HG03442 (cell line): Measurements from ENCODE around the gene SKI.
"Not testable (repeated sequence)": the region's sequence is repeated elsewhere in the genome, so short reads cannot be mapped to it uniquely, and the experiment has no call there.

ENCODE experiments used
- ATAC-seq: cut with Tn5 transposase; IDR thresholded peaks from one replicate; pipeline ENCODE4 v1.9.1; 2021; ENCODE audit warnings: mild to moderate bottlenecking, moderate library complexity; ENCODE audit not compliant: unreplicated experiment

The SKI gene

DNA sequence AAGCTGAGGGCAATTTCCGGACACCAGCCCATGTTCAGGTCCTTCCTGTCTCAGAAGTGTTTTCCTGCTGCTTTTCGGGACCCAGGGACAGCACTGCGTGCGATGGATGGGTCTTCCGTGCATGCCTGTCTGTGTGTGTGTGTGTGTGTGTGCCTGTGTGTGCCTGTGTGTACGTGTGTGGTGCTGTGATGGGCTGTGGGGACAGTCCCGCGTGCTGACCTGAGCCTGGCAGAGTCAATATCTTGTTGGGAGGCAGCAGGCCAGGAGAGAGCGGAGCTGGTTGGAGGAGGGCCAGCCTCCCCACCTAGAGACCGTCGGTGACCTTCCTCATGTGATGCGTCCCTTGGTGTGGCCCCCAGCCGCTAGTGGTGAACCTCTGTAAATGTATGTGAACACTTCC is 13.7 kb downstream of the SKI start:
- no peak for ATAC-seq

DNA sequence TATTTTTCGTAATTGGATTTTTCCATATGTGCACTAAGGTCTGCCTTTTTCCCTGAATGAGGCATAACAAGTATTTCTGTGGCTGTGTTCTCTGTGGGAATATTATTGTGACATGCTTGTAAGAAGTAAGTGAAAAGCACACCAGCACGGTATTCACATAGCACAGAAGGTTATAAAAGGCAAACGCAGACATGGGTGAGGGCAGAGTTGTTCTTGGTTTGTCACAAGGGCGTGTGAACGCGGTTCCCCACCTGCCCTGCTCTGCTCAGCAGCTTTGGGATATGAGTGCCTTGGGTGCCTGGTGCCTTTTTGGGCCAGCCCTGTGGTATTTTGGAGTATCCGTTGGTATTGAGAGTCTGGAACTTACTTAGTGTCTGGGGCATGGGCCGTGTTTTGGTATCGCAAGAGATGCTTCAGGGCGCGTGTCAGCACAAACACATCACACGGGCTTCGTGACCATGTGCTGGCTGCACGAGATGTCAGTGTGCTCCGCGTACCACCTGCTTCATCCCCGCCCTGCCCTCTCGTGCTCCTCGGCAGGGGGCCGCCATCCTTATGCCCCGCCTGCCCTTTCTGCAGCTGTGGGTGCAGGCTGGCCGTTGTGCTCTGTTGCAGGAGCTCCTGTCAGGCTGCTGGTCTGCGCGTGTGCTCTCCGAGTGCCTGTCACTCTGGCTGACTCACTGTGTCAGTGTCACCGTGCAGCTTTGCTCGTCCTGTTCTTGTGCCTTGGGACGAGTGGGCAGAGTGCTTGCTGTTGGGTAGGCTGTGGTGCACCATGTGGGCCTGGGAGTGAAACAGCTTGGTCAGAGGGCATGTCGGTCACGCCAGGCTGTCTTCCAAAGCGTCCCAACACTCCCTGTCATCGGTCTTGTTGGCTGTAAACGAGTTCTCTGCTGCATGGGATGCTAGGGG is 15.0 kb downstream of the SKI start:
- no peak for ATAC-seq

DNA sequence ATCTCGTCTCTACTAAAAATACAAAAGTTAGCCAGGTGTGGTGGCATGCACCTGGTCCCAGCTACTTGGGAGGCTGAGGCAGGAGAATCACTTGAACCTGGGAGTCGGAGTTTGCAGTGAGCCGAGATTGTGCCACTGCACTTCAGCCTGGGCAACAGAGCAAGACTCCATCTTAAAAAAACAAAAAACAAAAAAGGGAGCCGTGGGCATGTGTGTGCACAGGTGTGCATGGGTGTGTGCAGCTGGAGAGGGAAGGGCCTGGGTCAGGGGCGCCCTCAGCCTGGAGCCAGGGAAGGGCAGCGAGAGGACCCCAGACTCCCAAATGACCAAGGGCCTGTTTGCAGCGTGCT is 18.9 kb downstream of the SKI start:
- not testable (repeated sequence) for ATAC-seq

DNA sequence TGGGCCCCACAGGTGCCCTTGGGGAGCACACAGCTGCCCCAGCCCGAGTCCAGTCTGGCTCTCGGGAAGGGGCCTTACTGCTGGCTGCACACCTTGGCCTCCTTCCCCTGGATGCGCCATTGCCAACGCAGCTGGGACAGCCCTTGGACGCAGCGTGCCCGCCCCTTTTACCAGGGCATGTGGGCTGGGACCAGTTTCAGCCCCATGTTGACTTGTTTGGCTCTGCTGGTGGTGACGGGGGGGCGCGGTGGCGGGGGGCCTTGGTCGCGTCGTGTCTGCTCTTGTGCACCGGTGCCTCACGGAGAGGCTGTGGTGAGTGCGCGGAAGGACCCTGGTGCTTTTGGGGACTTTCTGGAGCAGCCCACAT is 19.6 kb downstream of the SKI start:
- no peak for ATAC-seq

DNA sequence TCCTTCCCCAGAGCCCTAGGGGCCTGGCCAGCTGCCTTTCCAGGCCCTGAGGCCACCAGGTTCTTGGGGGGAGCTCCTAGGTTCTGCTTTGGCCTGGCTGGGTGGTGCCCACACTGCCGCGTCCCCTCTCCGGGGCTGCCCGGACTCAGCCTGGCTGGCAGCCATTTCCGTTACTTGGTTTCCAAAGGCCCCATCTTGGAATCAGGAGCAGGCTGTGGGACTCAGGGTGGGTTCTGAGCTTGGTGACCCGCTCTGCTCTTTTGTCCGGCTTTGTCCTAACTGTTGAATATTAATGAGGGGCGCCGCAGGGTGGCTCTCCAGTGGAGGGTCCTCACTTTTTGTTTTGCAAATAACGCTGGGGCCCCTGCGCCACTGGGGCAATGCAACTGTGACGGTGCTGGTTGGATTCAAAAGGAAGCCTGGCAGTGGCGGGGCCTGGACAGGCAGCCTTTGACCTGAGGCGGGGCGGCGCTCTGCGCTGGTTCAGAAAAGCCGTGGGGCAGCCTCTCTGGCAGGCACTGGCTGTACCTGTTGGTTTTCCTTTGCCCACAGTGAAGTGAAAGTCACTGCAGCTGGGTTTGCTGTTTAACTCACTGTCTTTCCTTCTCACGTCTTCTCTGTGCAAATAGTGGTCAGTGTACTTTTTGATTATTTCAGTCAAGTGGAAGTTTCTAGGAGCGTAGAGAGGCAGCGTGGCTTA is 20.2 kb downstream of the SKI start:
- ATAC-seq: no peak

DNA sequence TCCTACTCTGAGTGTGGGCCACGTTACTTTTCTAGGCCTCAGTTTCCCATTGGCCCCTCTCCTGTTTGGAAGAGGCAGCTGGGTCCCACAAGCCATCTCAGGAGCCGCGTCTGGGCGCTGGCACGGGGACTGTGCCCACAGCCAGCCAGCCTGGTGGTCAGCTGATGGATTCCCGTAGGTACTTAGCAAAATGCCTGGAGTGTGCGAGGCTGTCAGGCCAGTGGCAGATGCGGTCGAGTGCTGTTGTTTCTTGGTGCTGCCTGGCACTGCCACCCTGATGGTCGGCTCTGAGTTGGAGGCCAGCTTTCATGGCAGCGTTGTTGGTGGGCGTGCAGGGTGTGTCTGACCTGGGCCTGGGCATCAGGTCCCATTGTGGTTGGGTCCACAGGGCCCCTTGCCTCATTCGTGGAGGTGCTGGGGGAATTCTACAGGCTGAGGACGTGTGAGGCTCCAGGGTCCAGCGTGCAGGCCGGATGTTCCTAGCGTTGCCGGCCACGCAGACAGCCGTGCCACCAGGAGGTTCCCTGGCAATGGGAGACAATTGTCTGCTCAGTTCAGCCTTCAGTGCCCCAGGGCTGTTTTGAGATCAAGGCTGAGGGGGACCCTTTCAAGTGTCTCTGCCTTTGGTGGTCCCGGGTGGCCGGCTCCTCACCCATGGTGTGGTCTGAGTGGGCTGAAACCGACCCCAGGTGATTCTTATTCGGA is 20.9 kb downstream of the SKI start:
- ATAC-seq: no peak

DNA sequence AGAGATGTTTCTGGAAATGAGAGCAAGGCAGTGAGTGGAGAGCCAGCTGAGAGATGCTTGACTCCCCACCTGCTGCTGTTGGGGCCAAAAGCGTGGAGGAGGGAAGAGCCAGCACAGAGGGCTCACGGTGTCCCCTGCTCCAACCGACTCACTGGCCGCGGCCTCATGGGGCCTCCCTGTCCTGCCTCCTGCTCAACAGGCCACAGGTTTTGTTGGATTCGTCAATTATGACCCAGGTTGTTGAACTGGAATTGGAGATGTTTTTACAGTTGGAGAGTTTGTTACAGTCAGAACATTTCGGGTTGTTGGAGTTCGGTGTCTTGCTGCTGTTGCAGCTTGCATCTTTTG is 21.4 kb downstream of the SKI start:
- ATAC-seq: no peak

DNA sequence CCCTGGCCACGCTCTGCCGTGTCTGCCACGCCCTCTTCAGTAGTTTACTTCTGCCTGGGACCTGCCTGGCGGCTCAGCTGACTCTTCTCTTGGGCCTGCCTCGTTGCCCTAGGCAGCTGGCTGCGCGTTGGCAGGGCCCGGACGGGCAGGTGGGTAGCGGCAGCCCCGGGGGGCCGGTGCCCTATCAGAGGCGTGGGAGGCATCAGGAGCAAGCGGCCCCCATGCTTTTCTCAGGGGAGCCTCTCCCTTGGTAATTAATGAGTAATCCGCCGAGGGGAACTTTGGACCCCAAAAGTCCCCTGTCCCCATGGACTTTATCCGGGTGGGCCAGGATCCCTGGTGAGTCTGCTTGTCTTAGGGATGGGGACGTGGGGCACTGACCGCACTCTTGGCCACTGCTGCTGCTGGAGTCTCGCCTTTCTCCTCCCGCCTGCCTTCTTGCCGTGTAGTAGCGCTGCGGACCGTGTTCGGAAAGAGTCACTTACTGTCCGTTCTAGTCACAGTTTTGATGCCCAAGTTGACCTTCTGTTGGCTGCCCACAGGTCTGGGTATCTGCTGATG is 22.7 kb downstream of the SKI start:
- ATAC-seq: no peak

DNA sequence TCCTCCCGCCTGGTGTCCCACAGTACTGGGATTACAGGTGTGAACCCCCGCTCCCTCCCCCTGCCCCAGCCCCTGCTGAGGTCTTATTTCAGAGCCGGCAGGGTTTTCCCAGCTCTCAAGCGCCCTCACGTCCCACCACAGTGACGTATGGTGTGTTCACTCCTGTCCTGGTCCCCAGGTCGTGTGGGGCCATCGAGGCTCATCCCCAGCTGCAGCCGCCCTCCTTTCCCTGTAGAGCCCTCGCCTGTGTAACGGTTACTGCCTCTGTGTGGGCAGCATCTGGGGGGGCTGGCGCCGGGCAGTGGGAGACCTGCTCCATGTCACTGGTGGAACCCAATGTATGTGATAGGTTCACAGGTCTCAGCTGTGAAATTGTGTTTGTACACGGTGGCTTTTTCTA is 23.2 kb downstream of the SKI start:
- no peak for ATAC-seq

DNA sequence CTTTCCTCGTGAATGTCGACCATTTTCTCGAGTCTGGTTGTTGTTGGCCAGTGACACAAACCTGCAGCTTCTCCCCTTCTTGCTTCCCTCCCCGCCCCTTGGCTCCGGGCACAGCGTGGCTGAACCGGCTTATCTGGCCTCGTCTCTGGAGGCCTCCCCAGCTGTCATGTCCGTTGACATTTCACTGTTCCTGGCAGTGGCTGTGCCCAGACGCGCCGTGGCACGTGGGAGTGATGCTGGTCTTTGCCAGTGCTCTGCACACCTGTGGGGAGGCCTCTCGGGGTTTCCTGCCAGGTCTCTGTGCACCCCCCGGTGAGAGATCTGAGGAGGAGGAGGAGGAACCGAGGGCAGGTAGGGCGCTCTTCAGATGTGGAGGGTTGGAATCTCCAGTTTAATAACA is 23.7 kb downstream of the SKI start:
- ATAC-seq: no peak

DNA sequence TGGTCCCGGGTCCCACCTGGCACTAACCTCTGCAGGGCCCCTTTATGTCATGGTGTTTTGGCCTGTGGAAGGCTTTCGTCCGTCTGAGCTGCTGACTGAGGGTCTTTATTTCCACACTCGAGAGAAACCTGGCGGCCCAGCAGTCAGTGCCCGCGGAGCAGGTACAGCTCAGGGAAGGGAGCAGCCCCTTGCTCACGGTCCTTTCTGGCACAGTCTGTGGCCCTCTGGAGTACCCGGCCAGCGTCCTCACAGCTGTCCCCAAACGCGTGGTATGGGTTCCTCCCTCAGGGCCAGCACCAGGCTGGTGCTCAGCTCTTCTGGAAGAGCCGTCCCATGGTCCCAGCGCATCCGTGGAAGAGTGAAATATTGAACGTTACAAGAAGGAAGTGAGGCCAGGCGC is 24.3 kb downstream of the SKI start:
- no peak for ATAC-seq

DNA sequence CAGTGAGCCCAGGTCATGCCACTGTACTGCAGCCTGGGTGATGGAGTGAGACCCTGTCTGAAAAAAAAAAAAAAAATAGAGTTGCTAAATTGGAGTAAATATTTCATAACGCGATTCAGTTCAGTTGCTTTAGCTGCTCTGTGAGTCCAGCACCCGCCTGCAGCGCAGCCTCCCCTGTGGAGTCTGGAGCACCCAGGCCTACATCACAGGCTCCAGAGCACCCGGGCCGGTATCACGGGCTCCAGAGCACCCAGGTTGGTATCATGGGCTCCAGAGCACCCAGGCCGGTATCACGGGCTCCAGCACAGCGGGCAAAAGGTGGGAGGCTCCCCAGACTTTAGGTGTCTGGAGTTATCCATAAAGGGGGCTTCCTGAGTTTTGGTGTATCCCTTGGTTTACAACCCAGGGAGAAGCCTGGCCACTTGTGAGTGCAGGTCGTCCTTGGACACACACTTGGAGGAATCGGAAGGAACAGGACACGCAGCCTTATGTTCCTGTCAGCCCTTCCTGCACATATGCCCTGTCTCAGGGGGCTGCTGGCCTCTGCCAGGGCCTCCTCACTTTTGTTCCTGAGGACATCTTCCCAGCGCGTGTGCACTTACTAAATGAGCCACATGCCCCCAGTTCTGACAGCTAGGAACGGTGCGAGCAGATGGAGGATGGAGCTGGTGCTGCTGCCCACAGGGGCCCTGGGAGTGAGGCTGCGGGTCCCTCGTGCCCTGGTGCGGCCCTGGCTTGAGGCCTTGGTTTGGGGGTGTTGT is 25.1 kb downstream of the SKI start:
- no peak for ATAC-seq

DNA sequence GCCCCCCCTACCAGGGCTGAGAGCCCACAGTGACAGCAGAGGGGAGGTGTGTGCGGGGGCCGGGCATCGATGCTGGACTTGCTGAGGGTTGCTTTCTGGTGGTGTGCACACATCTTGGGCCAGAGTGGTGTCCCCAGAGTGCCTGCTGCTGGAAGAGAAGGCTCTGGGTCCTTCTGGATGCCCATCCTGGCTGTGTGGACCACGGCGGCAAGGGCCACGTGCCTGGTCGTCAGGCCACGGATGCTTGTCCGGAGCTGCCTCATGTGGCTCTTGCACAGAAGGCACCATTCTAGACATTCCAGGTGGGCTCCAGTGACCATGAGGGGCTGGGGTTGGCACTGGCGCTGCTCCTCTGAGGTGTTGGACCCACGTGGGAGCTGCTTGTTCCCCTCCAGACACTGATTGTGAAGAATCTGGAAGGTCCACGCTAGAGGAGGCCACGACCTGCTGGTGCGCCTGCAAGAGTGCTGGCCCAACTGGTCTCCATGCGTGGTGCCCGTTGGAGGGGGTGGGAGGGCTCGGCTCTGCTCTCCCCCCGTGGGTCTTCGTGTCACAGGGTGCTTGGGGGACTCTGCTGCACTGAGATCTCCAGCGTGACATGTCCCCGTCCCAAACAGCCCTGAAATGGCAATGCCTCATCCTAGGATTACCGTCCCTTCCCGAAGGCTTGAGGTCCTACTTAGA is 25.8 kb downstream of the SKI start:
- no peak for ATAC-seq

DNA sequence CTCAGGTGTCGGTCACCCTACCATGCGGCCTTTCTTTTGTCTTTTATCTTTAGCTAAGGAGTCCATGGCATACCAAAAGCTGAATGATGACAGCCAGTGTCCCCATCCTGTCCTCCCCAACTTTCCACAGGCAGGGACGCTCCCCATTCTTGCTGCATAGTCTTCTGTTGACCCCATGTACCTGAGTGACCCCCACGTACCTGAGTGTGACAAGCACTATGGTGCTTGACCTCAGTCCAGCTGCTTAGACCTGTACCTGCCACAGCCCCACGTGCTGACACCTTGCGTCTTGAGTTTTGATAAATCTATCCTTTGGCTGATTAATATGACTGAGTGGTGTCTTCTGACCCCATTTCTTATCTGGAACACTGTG is 26.9 kb downstream of the SKI start:
- no peak for ATAC-seq

DNA sequence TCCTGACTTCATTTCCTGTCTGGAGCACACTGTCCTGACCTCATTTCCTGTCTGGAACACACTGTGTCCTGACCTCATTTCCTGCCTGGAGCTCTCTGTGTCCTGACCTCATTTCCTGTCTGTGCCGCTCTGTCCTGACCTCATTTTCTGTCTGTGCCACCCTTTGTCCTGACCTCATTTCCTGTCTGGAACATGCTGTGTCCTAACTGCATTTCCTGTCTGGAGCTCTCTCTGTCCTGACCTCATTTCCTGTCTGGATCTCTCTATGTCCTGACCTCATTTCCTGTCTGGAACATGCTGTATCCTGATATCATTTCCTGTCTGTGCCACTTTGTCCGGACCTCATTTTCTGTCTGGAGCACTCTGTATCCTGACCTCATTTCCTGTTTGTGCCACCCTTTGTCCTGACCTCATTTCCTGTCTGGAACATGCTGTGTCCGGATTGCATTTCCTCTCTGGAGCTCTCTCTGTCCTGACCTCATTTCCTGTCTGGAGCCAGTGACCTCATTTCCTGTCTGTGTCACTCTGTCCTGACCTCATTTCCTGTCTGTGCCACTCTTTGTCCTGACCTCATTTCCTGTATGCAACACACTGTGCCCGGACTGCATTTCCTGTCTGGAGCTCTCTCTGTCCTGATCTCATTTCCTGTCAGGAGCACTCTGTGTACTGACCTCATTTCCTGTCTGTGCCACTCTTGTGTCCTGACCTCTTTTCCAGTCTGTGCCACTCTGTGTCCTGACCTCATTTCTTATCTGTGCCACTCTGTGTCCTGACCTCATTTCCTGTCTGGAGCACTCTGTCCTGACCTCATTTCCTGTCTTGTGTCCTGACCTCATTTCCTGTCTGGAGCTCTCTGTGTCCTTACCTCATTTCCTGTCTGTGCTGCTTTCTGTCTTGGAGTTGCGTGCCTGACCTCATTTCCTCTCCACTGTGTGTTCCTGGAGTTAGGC is 27.6 kb downstream of the SKI start:
- ATAC-seq: no peak

DNA sequence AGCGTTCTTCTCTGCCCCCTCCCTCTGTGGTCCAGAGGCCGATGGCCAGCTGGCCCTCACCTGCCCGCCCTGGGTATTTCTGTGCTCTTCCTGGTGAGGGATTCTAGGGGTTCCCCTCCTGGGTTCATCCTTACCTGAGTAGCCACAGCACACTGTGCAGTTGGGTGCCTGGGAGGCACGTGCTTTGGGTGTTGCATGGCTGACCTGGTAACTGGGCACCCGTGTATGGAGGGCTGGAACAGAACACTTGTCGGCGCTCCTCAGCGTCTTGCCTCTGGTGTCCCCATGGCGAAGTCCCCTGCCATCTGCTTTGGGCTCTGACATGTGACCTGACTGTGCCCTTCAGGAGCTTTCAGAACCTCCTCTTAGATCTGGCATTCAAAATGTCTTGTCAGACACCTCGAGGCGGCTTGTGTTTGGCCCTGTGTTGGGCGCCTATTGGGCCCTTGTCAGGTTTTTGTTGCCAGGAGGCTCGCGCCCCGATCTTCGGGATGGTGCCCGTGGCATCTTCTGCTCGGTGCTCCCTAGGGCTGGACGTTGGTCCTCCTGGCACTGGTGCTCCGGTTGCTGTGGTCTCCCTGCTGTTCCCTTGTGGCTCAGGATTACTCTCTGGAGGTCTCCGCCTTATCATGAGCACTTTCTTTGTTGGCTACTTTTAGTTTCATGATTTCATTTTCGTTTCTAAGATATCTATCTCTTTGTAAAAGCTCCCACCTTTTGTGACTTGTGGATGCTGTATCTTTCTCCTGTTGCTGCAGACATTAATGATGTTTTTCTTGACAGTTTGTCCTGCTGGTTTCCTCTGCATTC is 28.5 kb downstream of the SKI start:
- no peak for ATAC-seq

DNA sequence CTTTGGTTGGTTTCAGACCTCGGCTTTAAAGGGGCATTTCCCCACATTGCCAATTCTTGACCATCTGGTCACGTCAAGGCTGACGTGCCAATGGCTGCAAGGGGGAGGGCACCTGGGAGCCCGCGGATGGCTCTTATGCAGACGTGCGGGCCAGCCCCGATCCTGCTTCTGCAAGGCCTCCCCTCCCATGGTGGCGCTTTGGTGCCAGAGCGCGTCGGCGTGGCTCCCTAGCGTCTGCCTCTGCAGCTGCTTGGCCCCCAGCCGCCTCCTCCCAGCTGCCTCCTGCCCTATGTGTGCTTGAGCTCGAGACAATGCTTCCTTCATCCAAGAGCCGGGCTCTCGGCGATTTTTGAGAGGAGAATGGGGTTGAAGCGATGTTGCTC is 29.1 kb downstream of the SKI start:
- ATAC-seq: no peak

DNA sequence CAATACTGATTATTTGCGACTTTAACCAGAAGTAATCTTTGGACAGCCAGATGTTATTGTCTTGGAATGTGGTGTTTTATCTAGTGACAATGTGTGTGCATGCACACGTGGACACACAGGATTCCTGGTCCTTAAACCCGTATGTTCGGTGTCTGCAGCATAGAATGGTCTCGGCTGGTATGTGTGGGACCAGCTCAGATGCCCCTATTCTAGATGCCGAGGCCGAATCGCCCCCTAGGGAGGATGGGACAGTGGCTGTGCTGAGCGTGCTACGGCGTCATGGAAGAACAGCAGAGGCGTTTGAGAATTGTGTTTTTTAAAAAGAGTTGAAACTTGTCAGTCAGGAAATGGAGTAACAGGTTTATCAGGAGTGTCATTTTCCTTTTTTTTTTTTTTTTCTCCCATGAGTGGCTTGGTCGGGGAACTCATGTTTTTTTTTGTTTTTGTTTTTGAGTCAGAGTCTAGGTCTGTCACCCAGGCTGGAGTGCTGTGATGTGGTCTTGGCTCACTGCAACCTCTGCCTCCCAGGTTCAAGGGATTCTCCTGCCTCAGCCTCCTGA is 30.1 kb downstream of the SKI start:
- ATAC-seq: no peak
